HepG2 (cell line): ENCODE data around the gene CLDN7. TPM values are rescaled to one million over a fixed set of nuclear protein-coding genes. Genes with fewer than 3 reads are reported as not detected.
A peak's percentile ranks its signal among the peaks of the same experiment; 100 is the strongest.

Source experiments
- ATAC-seq: fragments of 200-7000 bp; cut with Tn5 transposase; 3 replicates; pipeline ENCODE4 v1.9.1; 2020; ENCODE audit warnings: mild to moderate bottlenecking, moderate library complexity
- BruUV-seq: library from RNA; stranded (reverse); fragments of 400-500 nt; replicated peaks from 2 replicates; lab custom pipeline; 2021; lab: Mats Ljungman, UMichigan
- CTCF ChIA-PET: fragments of 300-600 bp; formaldehyde crosslinking; extraction: SDS; loops from one replicate; lab custom pipeline; 2021; ENCODE audit warnings: low total read pairs, inconsistent platforms, low intra/inter-chr PET ratio; lab: Yijun Ruan, JAX
- POLR2A ChIA-PET: fragments of 350-600 bp; sonication (Branson Sonifier 250); formaldehyde crosslinking; loops from one replicate; lab custom pipeline; 2020; ENCODE audit warnings: antibody characterized with exemption, inconsistent platforms; lab: Yijun Ruan, JAX
- DNase-seq: peaks from one replicate; pipeline ENCODE4 v3.0.0-alpha.2; 2015; ENCODE audit warnings: low spot score
- FAIRE-seq: peaks from 3 replicates; lab custom pipeline; 2011; peaks lifted over from hg19 to GRCh38; lab: Jason Lieb, UNC
- H2AFZ ChIP-seq: one replicate; pipeline ENCODE4 v1.6.1; 2011; ENCODE audit warnings: low read length, inconsistent platforms
- H3K27ac ChIP-seq: fragments of 300-600 bp; 3 replicates; pipeline ENCODE4 v1.8.0; 2011; ENCODE audit warnings: mixed run types, mild to moderate bottlenecking, mixed read lengths, low read length, inconsistent platforms; ENCODE audit not compliant: insufficient read depth; ENCODE audit errors: extremely low read length
- H3K27me3 ChIP-seq, 2 experiments: fragments of 200-600 bp in 1 of 2; 2 replicates in 1 of 2; 3 replicates in 1 of 2; pipeline versions ENCODE4 v1.6.0 to v1.8.0; 2011; ENCODE audit warnings: low read length in 2 of 2, mild to moderate bottlenecking in 2 of 2, moderate library complexity in 2 of 2, inconsistent platforms in 1 of 2; ENCODE audit not compliant: insufficient read depth in 2 of 2, control insufficient read depth in 1 of 2
- H3K36me3 ChIP-seq, 2 experiments: fragments of 200-600 bp in 1 of 2; replicated peaks in 1 of 2; 2 replicates in 1 of 2; 3 replicates in 1 of 2; pipeline versions ENCODE4 v1.5.1 to v1.8.0; 2011; ENCODE audit warnings: low read length in 2 of 2, inconsistent platforms in 1 of 2; ENCODE audit not compliant: insufficient read depth in 2 of 2, control insufficient read depth in 1 of 2
- H3K4me1 ChIP-seq: 2 replicates; pipeline ENCODE4 v1.5.1; 2012; ENCODE audit warnings: low read length, inconsistent platforms; ENCODE audit not compliant: insufficient read depth
- H3K4me2 ChIP-seq: 2 replicates; pipeline ENCODE4 v1.6.0; 2011; ENCODE audit warnings: low read depth, low read length, inconsistent platforms
- H3K4me3 ChIP-seq, 3 experiments: fragments of 200-600 bp in 1 of 3; sonication (generic), shearing (Covaris generic) in 1 of 3; replicated peaks in 1 of 3; 2 replicates each; pipeline ENCODE4 v1.5.1; 2011 to 2016; ENCODE audit warnings: low read length in 3 of 3, inconsistent platforms in 2 of 3, low read depth in 2 of 3, mild to moderate bottlenecking in 2 of 3, control low read depth in 1 of 3, mixed read lengths in 1 of 3; ENCODE audit not compliant: insufficient read depth in 1 of 3
- H3K79me2 ChIP-seq: one replicate; pipeline ENCODE4 v1.6.1; 2011; ENCODE audit warnings: low read length, inconsistent platforms; ENCODE audit not compliant: insufficient read depth
- H3K9ac ChIP-seq: 2 replicates; pipeline ENCODE4 v1.6.0; 2011; ENCODE audit warnings: mild to moderate bottlenecking, low read depth, low read length, inconsistent platforms; ENCODE audit not compliant: insufficient read depth
- H3K9me3 ChIP-seq: 2 replicates; pipeline ENCODE4 v1.5.1; 2012; ENCODE audit warnings: mild to moderate bottlenecking, low read length
- H4K20me1 ChIP-seq: 2 replicates; pipeline ENCODE4 v1.6.0; 2011; ENCODE audit warnings: inconsistent platforms, mild to moderate bottlenecking, low read length, moderate library complexity; ENCODE audit not compliant: insufficient read depth
- ARID2 ChIP-seq: sonication (generic); formaldehyde crosslinking; IDR thresholded peaks from 2 replicates; pipeline ENCODE4 v1.8.1; 2022; ENCODE audit warnings: mild to moderate bottlenecking, missing genetic modification reagents, borderline replicate concordance
- GRHL1 ChIP-seq: sonication (generic); formaldehyde crosslinking; conservative IDR thresholded peaks from 2 replicates; pipeline ENCODE4 v1.8.0; 2022; ENCODE audit warnings: missing genetic modification reagents
- KLF9 ChIP-seq: IDR thresholded peaks from 2 replicates; pipeline ENCODE4 v1.6.1; 2016; ENCODE audit warnings: low read depth
- MBNL3 ChIP-seq: fragments of 250-450 bp; sonication (Bioruptor Pico); conservative IDR thresholded peaks from 2 replicates; pipeline ENCODE4 v1.8.0; 2022; ENCODE audit warnings: mild to moderate bottlenecking, inconsistent platforms
- NFYC ChIP-seq: IDR thresholded peaks from 2 replicates; pipeline ENCODE4 v1.6.1; 2016; ENCODE audit warnings: missing genetic modification reagents, missing compliant biosample characterization
- POLR2AphosphoS5 ChIP-seq: IDR thresholded peaks from 2 replicates; pipeline ENCODE4 v1.6.1; 2012; ENCODE audit warnings: low read depth, low read length
- RBAK ChIP-seq: sonication (generic); formaldehyde crosslinking; IDR thresholded peaks from 2 replicates; pipeline ENCODE4 v1.5.1; 2020; ENCODE audit warnings: mild to moderate bottlenecking, missing genetic modification reagents
- SATB2 ChIP-seq: sonication (generic); formaldehyde crosslinking; IDR thresholded peaks from 2 replicates; pipeline ENCODE4 v1.5.0; 2020; ENCODE audit warnings: missing genetic modification reagents
- TOE1 ChIP-seq: sonication (generic); formaldehyde crosslinking; IDR thresholded peaks from 2 replicates; pipeline ENCODE4 v1.4.0; 2020; ENCODE audit warnings: mild to moderate bottlenecking, missing genetic modification reagents
- ZFP1 ChIP-seq: IDR thresholded peaks from 2 replicates; pipeline ENCODE4 v1.6.1; 2016
- ZNF225 ChIP-seq: sonication (generic); formaldehyde crosslinking; IDR thresholded peaks from 2 replicates; pipeline ENCODE4 v1.4.0; 2020; ENCODE audit warnings: mild to moderate bottlenecking, missing genetic modification reagents
- ZNF292 ChIP-seq: sonication (generic); formaldehyde crosslinking; IDR thresholded peaks from 2 replicates; pipeline ENCODE4 v1.8.1; 2022; ENCODE audit warnings: mild to moderate bottlenecking, low read depth, missing genetic modification reagents, borderline replicate concordance
- ZNF33B ChIP-seq: sonication (generic); formaldehyde crosslinking; IDR thresholded peaks from 2 replicates; pipeline ENCODE4 v1.5.1; 2020; ENCODE audit warnings: mild to moderate bottlenecking, missing genetic modification reagents
- ZNF569 ChIP-seq: sonication (generic); formaldehyde crosslinking; IDR thresholded peaks from 2 replicates; pipeline ENCODE4 v1.5.0; 2020; ENCODE audit warnings: mild to moderate bottlenecking, missing genetic modification reagents, moderate library complexity, borderline replicate concordance
- ZNF747 ChIP-seq: sonication (generic); formaldehyde crosslinking; IDR thresholded peaks from 2 replicates; pipeline ENCODE4 v1.8.1; 2023; ENCODE audit warnings: missing genetic modification reagents, mild to moderate bottlenecking, borderline replicate concordance
- ZNF749 ChIP-seq: sonication (generic); formaldehyde crosslinking; IDR thresholded peaks from 2 replicates; pipeline ENCODE4 v1.8.0; 2022; ENCODE audit warnings: mild to moderate bottlenecking, missing genetic modification reagents, moderate library complexity, borderline replicate concordance
- WGBS: methylation state at CpG from one replicate; pipeline ENCODE4 v1.1.6; 2017; ENCODE audit warnings: low lambda C conversion rate; 5-methylcytosine and 5-hydroxymethylcytosine counted together
- in situ Hi-C: cut with HindIII; loops from 2 replicates; pipeline ENCODE4 v1.10.0; 2017; ENCODE audit warnings: low pct_unique_long_range_greater_than_20kb; ENCODE audit not compliant: extremely low pct_ligation_motif_present
- intact Hi-C: fragments of 100-400 bp; cut with micrococcal nuclease; formaldehyde crosslinking; loops from one replicate; pipeline ENCODE4 v1.10.0; 2022; ENCODE audit not compliant: unreplicated experiment
- polyA plus RNA-seq, 8 experiments: library from polyadenylated mRNA; depleted of rRNA in 3 of 8; stranded (reverse) in 7 of 8; unstranded in 1 of 8; fragments of >200 nt; fragmentation: Illumina TruSeq in 4 of 8; extraction: Trizol in 4 of 8; gene quantifications; 2 replicates each; pipeline versions ENCODE4 v1.2.1 to v1.2.3, GENCODE V29; 2011 to 2016; ENCODE audit warnings: low read depth in 4 of 8, missing spikeins in 1 of 8, mixed read lengths in 1 of 8; ENCODE audit not compliant: insufficient read depth in 1 of 8
- total RNA-seq, 5 experiments: library from RNA; depleted of rRNA; stranded (reverse); fragments of >200 nt; fragmentation: Illumina TruSeq; extraction: Trizol; gene quantifications; 2 replicates each; pipeline ENCODE4 v1.2.3, GENCODE V29; 2016; ENCODE audit warnings: low read depth in 1 of 5

CLDN7 gene
- total and polyA plus RNA-seq, 2 of the 13 experiments (the other 11 are each of a cell fraction or from before 2014, with no cell fraction given) = not detected

- TF ChIP-seq GRHL1 (CRISPR knock-in tag) = no peak
- no peak for TF ChIP-seq ZNF569 (CRISPR knock-in tag)
- no peak for TF ChIP-seq MBNL3 (CRISPR knock-in tag)
- no peak for TF ChIP-seq KLF9
- no peak for TF ChIP-seq ZNF225 (CRISPR knock-in tag)
Measured at GRCh38 chr17:7279448-7279847, 17.2 kb upstream of the CLDN7 start (continued).

- in situ Hi-C loops (no loop called here), intact Hi-C loops (no loop called here)
- H3K4me2 ChIP-seq = peak overlapping the region; percentile 32; the same call in 1 of the 2 replicates
- no peaks in the 10 kb centered on the region for H3K27me3 ChIP-seq
- H3K4me1 ChIP-seq = peaks cover 62% of the 10 kb centered on the region
- no peaks in the 10 kb centered on the region for H3K79me2 ChIP-seq
- no peaks in the 10 kb centered on the region for H4K20me1 ChIP-seq
- H3K9me3 ChIP-seq = no peaks in the 10 kb centered on the region
- ChIA-PET POLR2A (interaction anchor here (0.8 to 3.2 kb wide), 10 partner anchors 8 to 348 kb away, joined by 3 to 26 read pairs (median 4); partner anchors contain the start of genes ACADVL, CTDNEP1, DLG4 and DVL2), CTCF (no interaction called here)
- no TSS peak for BruUV-seq
- ATAC-seq = peak; percentile 25; the same call in 1 of the 3 replicates
- DNase-seq = no peak
- 0% methylated on average over 1 of the region's 1 CpG for whole genome bisulfite sequencing
- H3K9ac ChIP-seq = no peak overlapping the region
- H3K4me3 ChIP-seq = no peak overlapping the region
- TF ChIP-seq NFYC (CRISPR knock-in tag) = no peak
- TF ChIP-seq ZNF747 = no peak
- TF ChIP-seq TOE1 (CRISPR knock-in tag) = no peak
- no peak for TF ChIP-seq SATB2 (CRISPR knock-in tag)
- TF ChIP-seq ZFP1 = no peak
- no peak for TF ChIP-seq RBAK (CRISPR knock-in tag)
- no peak for TF ChIP-seq ZNF225 (CRISPR knock-in tag)
- no peak for TF ChIP-seq POLR2AphosphoS5
- TF ChIP-seq ARID2 = no peak
- TF ChIP-seq ZNF749 (CRISPR knock-in tag) = no peak
- TF ChIP-seq ZNF292 (CRISPR knock-in tag) = no peak
- TF ChIP-seq ZNF33B (CRISPR knock-in tag) = no peak
- no peak for FAIRE-seq
- no peak overlapping the region for H2AFZ ChIP-seq
- H3K27ac ChIP-seq = no peak overlapping the region
- no peaks in the 10 kb centered on the region for H3K36me3 ChIP-seq
Measured at GRCh38 chr17:7266784-7267183, 4.5 kb upstream of the CLDN7 start.
